Measurements from ENCODE around the gene QSOX2.

The QSOX2 gene

DNA sequence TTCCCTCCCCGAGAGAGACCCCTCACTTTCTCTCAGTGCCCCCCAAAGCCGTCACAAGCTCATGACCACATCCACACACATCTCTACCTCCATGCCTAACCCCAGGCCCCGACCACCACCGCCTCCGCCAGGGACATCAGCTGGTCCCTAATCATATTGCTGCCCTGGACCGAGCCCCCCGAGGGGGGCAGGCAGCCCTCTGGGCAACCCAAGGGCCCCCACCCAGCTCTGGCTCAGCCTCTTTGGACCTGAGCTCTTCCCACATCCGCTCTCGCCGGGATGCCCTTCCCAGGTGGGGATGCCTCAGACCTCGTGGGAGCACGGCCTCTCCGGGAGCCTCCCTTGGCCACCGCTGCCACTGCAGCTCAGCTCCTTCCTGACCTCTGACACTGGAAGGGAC is 59.2 kb downstream of the QSOX2 start:
- TF ChIP-seq, protein P1, sequence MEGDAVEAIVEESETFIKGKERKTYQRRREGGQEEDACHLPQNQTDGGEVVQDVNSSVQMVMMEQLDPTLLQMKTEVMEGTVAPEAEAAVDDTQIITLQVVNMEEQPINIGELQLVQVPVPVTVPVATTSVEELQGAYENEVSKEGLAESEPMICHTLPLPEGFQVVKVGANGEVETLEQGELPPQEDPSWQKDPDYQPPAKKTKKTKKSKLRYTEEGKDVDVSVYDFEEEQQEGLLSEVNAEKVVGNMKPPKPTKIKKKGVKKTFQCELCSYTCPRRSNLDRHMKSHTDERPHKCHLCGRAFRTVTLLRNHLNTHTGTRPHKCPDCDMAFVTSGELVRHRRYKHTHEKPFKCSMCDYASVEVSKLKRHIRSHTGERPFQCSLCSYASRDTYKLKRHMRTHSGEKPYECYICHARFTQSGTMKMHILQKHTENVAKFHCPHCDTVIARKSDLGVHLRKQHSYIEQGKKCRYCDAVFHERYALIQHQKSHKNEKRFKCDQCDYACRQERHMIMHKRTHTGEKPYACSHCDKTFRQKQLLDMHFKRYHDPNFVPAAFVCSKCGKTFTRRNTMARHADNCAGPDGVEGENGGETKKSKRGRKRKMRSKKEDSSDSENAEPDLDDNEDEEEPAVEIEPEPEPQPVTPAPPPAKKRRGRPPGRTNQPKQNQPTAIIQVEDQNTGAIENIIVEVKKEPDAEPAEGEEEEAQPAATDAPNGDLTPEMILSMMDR (IDR thresholded peaks at IDR 0.05; ENCODE audit: insufficient read depth, low read length, poor library complexity, severe bottlenecking): no peak
- no peaks in the 10 kb centered on the region for H3K36me3 ChIP-seq (ENCODE audit: control insufficient read depth, insufficient read depth, low read length)
- H3K27me3 ChIP-seq (replicated peaks; ENCODE audit: control insufficient read depth, insufficient read depth, low read length): no peaks in the 10 kb centered on the region; the same call in 1 of the 2 replicates
- DNase-seq (ENCODE audit: extremely low read depth, insufficient read length): no peak
- no peak overlapping the region for H3K4me3 ChIP-seq (replicated peaks; ENCODE audit: low read depth, low read length)

DNA sequence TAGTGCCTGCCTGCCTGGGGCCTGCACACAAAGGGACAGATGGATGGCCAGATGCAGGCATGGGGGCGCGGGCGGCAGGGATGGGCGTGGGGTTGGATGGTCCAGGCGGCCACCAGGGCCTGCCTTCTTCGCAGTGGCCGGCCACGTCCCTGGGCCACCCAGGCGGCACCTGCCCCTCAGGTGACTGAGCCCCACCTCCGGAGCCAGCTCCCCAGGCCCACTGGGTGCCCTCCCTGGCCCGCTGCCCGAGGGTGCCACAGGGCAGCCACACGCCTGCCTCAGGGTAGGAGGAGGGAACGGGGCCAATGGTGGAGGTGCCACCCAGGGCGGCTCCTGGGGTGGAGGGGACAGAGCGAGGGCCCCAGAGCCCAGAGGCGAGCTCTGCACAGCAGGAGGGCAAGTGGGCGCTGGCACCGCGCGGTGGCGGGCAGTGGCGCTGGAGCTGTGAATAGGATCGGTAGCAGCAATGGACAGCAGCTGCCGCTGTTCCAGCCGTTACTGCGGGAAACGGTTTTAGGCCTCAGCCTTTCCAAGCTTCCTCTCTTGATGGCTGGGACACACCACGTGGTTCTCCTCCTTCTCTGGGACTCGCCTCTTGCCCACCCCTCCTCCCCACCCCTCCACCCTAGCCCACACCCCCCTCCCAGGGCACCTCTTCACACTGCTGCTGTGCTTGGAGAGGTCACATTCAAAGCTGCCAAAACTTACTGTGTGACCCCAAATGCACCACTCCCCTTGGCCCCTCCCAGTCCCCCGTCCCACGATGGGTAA is 59.8 kb downstream of the QSOX2 start:
- no peak for DNase-seq (ENCODE audit: extremely low read depth, insufficient read length)
- no peaks in the 10 kb centered on the region; the same call in 1 of the 2 replicates for H3K27me3 ChIP-seq (replicated peaks; ENCODE audit: control insufficient read depth, insufficient read depth, low read length)

DNA sequence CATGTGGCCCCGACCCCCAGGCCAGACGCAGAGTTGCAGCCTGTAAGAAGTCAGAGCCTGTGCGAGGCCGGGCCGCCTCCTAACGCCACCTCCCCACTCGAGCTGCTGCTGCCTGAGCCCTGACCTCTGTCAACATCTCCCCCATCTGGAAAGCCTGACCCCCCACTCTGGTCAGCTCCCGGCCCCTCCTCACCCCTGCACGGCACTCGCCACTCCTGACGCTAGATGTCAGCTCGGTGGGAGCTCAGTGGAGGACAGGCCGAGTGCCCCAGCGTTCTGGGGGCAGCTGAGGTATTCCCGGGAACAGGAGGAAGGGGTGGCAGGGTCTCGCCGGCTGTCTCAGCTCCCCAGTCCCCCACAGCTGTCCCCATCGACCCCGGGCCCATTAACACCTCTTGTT is 60.5 kb downstream of the QSOX2 start:
- no peak for DNase-seq (ENCODE audit: extremely low read depth, insufficient read length)
- H3K36me3 ChIP-seq (ENCODE audit: control insufficient read depth, insufficient read depth, low read length): no peaks in the 10 kb centered on the region
- H3K27me3 ChIP-seq (replicated peaks; ENCODE audit: control insufficient read depth, insufficient read depth, low read length): no peaks in the 10 kb centered on the region; the same call in 1 of the 2 replicates
- H3K4me3 ChIP-seq (replicated peaks; ENCODE audit: low read depth, low read length): no peak overlapping the region
- TF ChIP-seq, protein P1 (IDR thresholded peaks at IDR 0.05; ENCODE audit: insufficient read depth, low read length, poor library complexity, severe bottlenecking): no peak

More for the DNA sequence above, 59.8 kb downstream of the QSOX2 start:
- Histone ChIP-seq H3K4me3 (replicated peaks; ENCODE audit: low read depth, low read length) (no peak overlapping the region), H3K36me3 (ENCODE audit: control insufficient read depth, insufficient read depth, low read length) (no peaks in the 10 kb centered on the region)
- TF ChIP-seq, protein P1 (IDR thresholded peaks at IDR 0.05; ENCODE audit: insufficient read depth, low read length, poor library complexity, severe bottlenecking): no peak

DNA sequence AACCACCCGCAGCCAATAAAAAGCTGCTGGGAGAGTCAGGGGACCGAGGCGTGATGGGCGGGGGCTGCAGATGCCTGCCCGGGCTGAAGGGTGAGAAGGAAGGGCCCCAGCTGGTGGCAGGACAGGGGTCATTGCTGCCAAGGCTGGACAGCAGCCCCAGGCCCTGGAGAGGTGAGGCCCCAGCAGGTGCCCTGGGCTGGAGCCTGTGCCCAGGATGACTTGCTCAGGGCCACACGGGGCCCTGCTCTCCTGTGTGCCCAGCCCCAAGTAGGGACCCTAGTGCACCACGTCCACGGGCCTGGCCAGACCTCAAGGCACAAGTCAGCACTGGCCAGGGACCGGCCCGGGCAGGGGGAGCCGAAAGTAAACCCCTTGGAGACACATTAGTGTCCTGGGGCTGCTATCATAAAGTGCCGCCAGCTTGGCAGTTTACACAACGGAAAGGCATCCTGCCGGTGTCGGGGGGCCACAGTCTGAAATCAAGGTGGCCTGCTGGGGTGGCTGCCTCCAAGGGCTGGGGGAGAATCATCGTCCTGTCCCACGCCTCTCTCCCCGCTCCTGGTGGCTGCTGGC is 62.7 kb downstream of the QSOX2 start:
- Histone ChIP-seq H3K27me3 (replicated peaks; ENCODE audit: control insufficient read depth, insufficient read depth, low read length) (no peaks in the 10 kb centered on the region; the same call in 1 of the 2 replicates), H3K4me3 (replicated peaks; ENCODE audit: low read depth, low read length) (no peak overlapping the region), H3K36me3 (ENCODE audit: control insufficient read depth, insufficient read depth, low read length) (no peaks in the 10 kb centered on the region)
- TF ChIP-seq, protein P1 (IDR thresholded peaks at IDR 0.05; ENCODE audit: insufficient read depth, low read length, poor library complexity, severe bottlenecking): no peak
- DNase-seq (ENCODE audit: extremely low read depth, insufficient read length): no peak

DNA sequence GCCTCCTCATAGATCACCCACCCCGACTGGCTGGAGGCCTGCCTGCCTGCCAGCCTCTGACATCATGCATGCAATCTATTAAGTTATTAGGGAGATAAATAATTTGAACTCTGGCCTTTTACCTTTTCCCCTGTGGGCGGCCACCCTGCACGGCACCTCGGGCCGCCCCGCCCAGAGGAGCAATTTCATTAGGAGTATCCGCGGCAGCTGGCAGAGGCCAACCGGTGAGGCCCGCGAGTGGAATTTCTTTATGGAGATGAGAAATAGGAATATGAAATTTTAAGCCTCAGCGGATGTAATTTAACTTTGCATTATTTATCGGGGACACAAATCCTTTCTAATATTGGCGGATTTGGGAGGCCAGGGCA is 63.2 kb downstream of the QSOX2 start:
- no peaks in the 10 kb centered on the region; the same call in 1 of the 2 replicates for H3K27me3 ChIP-seq (replicated peaks; ENCODE audit: control insufficient read depth, insufficient read depth, low read length)
- TF ChIP-seq, protein P1 (IDR thresholded peaks at IDR 0.05; ENCODE audit: insufficient read depth, low read length, poor library complexity, severe bottlenecking): no peak
- no peak for DNase-seq (ENCODE audit: extremely low read depth, insufficient read length)
- H3K36me3 ChIP-seq (ENCODE audit: control insufficient read depth, insufficient read depth, low read length): no peaks in the 10 kb centered on the region
- no peak overlapping the region for H3K4me3 ChIP-seq (replicated peaks; ENCODE audit: low read depth, low read length)
